EH (cell line): ENCODE results near the gene GNS.
"Not testable (repeated sequence)": the region's sequence is repeated elsewhere in the genome, so short reads cannot be mapped to it uniquely, and the experiment has no call there.

Experiments used
- DNase-seq: peaks from one replicate; pipeline ENCODE4 v3.0.0-alpha.2; 2015; ENCODE audit warnings: low read depth

Gene GNS

GRCh38 chr12:64695550-64695949 is 63.7 kb downstream of the GNS start:
- DNase-seq = no peak

GRCh38 chr12:64694130-64695040 is 64.8 kb downstream of the GNS start:
- no peak for DNase-seq

GRCh38 chr12:64691795-64692583 is 67.2 kb downstream of the GNS start:
- DNase-seq = peak; percentile 37

GRCh38 chr12:64691227-64691794 is 67.9 kb downstream of the GNS start:
- DNase-seq = no peak

GRCh38 chr12:64690236-64690635 is 69.0 kb downstream of the GNS start:
- DNase-seq = not testable (repeated sequence)

- no peak for DNase-seq
Measured at GRCh38 chr12:64688715-64689114, 70.5 kb downstream of the GNS start.

GRCh38 chr12:64688219-64688618 is 71.0 kb downstream of the GNS start:
- DNase-seq = no peak

- DNase-seq = peak; percentile 55
Measured at GRCh38 chr12:64687816-64688215, 71.4 kb downstream of the GNS start.

- no peak for DNase-seq
Measured at GRCh38 chr12:64685605-64686004, 73.6 kb downstream of the GNS start.

GRCh38 chr12:64685050-64685449 is 74.2 kb downstream of the GNS start:
- DNase-seq = no peak

- no peak for DNase-seq
Measured at GRCh38 chr12:64683816-64684543, 75.2 kb downstream of the GNS start.

GRCh38 chr12:64682572-64683277 is 76.5 kb downstream of the GNS start:
- peak; percentile 31 for DNase-seq

- no peak for DNase-seq
Measured at GRCh38 chr12:64681200-64682052, 77.8 kb downstream of the GNS start.

- DNase-seq = no peak
Measured at GRCh38 chr12:64680235-64680634, 79.0 kb downstream of the GNS start.

- peak; percentile 84 for DNase-seq
Measured at GRCh38 chr12:64679487-64680001, 79.7 kb downstream of the GNS start.

- no peak for DNase-seq
Measured at GRCh38 chr12:64678835-64679234, 80.4 kb downstream of the GNS start.

GRCh38 chr12:64678248-64678647 is 81.0 kb downstream of the GNS start:
- no peak for DNase-seq

- peak; percentile 84 for DNase-seq
Measured at GRCh38 chr12:64675795-64676194, 83.4 kb downstream of the GNS start.

GRCh38 chr12:64674367-64674922 is 84.8 kb downstream of the GNS start:
- no peak for DNase-seq
